ENCODE data around the gene BTBD9. TPM values are rescaled to one million over a fixed set of nuclear protein-coding genes. Genes with fewer than 3 reads are reported as not detected.

BTBD9 gene
- total and polyA plus RNA-seq, 3 donors from 2014 or later = 11.4 to 32.8 (median 29.5) TPM

DNA sequence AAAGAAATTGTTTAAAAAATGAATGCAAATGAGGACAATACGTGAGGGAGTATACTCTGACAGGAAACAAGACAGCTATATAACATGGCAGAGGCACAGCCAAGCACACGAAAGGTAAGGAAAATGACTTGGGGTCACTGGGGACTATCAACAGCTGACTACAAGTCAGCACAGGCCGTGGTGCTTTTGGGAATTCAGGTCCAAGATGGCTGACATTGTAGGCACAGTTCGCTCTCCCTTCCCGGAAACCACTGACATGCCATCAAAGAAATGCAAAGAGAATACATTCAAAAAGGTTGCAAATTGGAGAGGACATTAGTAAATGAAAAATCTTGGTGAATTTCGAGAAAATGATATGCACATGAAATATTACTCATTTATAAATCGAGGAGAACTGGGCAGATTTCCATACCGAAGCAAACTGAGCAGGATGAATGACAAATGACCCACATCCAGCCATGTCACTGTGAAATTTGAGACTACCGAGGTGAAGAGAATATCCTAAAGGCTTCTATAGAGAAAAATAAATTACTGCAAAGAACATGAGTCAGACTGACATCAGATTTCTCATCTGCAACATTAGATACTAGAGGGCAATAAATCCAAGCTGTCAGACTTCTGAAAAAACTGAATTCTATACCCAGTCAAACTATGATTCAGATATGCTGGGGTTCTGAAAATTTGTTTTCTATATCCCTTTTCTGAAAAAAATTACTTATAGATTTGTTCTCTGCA lies 391.1 kb downstream of the BTBD9 start:
- DNase-seq = no peak
- 94 to 97% methylated on average over 9 of the region's 9 CpGs for WGBS, 2 donors
- intact Hi-C loops (cut with DNase I; ENCODE audit: low total_unique reads) = no loop called here
- Histone ChIP-seq H3K27ac (no peak overlapping the region), H3K36me3 (ENCODE audit: low read depth, missing control alignments) (no peaks in the 10 kb centered on the region), H3K9me3 (no peaks in the 10 kb centered on the region), H3K27me3 (no peaks in the 10 kb centered on the region), H3K4me3 (no peak overlapping the region), H3K4me1 (no peaks in the 10 kb centered on the region)
- TF ChIP-seq POLR2A (IDR thresholded peaks at IDR 0.05) = no peak
- TF ChIP-seq, protein P1, sequence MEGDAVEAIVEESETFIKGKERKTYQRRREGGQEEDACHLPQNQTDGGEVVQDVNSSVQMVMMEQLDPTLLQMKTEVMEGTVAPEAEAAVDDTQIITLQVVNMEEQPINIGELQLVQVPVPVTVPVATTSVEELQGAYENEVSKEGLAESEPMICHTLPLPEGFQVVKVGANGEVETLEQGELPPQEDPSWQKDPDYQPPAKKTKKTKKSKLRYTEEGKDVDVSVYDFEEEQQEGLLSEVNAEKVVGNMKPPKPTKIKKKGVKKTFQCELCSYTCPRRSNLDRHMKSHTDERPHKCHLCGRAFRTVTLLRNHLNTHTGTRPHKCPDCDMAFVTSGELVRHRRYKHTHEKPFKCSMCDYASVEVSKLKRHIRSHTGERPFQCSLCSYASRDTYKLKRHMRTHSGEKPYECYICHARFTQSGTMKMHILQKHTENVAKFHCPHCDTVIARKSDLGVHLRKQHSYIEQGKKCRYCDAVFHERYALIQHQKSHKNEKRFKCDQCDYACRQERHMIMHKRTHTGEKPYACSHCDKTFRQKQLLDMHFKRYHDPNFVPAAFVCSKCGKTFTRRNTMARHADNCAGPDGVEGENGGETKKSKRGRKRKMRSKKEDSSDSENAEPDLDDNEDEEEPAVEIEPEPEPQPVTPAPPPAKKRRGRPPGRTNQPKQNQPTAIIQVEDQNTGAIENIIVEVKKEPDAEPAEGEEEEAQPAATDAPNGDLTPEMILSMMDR (IDR thresholded peaks at IDR 0.05) = no peak

DNA sequence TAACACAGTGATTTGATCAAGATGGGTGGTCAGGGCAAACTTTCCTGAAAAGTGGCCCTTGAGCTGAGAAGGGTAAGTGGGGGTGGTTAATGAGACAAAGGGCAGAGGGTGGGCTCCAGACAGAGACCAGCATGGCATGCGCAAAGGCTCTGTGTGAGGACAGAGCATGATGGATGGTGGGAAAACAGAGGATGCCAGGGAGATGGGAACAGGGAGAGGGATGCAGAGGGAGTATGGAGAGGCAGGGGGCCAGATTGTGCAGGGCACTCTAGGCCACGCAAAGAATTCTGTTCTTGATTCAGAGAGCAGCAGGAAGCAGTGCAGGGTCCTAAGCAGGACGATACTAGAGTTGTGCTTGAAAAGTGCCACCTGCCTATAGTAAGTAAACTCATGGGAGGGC lies 394.4 kb downstream of the BTBD9 start:
- Histone ChIP-seq H3K36me3 (ENCODE audit: low read depth, missing control alignments) (no peaks in the 10 kb centered on the region), H3K27me3 (no peaks in the 10 kb centered on the region), H3K4me3 (no peak overlapping the region), H3K4me1 (no peaks in the 10 kb centered on the region), H3K9me3 (no peaks in the 10 kb centered on the region), H3K27ac (no peak overlapping the region)
- intact Hi-C loops (cut with DNase I; ENCODE audit: low total_unique reads) = no loop called here
- 93 to 96% methylated on average over 3 of the region's 3 CpGs for WGBS, 2 donors
- DNase-seq = no peak
- TF ChIP-seq POLR2A (IDR thresholded peaks at IDR 0.05) = no peak
- TF ChIP-seq, protein P1 (IDR thresholded peaks at IDR 0.05) = no peak

DNA sequence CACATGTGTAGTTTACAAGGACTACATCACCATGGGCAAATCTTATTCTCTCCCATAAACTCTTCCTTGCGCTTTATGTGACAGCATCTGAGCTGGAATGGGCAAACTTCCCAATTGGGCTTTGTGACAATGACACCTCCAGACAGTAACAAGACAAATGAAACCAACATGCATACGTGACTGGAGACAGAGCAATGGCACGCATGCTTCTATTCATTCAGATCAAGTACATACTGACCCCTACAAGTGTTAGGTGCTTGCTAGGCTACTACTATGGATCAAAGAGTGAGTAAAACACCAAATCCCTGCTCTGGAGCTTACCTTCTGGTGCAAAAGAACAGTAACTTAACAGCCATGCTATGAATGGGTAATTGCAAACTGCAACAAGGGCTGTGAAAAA lies 394.9 kb downstream of the BTBD9 start:
- 89 to 95% methylated on average over 3 of the region's 3 CpGs for WGBS, 2 donors
- intact Hi-C loops (cut with DNase I; ENCODE audit: low total_unique reads) = no loop called here
- no peak for DNase-seq
- H3K9me3 ChIP-seq = no peaks in the 10 kb centered on the region
- TF ChIP-seq, protein P1 (IDR thresholded peaks at IDR 0.05) = no peak
- TF ChIP-seq POLR2A (IDR thresholded peaks at IDR 0.05) = no peak
- H3K36me3 ChIP-seq (ENCODE audit: low read depth, missing control alignments) = no peaks in the 10 kb centered on the region
- no peak overlapping the region for H3K4me3 ChIP-seq
- no peaks in the 10 kb centered on the region for H3K4me1 ChIP-seq
- H3K27me3 ChIP-seq = no peaks in the 10 kb centered on the region
- H3K27ac ChIP-seq = no peak overlapping the region

DNA sequence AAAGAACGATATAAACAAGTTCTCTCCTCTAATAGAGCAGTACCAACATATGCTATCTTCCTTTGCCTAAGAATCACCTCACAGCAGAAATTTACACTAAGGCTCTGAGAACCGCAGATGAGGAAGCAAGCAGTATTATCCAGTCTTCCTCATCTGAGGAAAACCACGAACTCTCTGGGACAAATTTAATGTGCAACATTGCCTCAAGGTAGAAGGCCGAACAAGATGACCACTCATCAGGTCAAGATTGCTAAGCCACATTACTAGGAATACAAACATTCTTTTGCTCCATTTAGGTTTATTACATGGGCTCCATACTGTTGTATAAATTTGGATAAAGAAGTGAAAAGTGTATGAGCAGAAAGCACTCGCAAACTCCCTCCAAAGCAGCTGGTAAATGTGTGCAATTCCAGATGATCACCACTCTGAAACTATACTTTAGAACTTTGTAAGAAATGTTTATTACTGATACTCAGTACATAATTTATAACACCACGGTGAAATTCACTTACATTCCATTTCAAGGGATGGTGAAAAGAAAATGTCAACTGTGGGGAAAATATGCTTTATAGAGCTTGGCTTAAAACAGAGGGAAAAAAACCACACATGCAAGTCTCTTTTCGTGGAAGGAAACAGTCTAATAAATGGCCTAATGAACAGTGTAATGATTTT lies 398.4 kb downstream of the BTBD9 start:
- Histone ChIP-seq H3K27ac (no peak overlapping the region), H3K4me3 (no peak overlapping the region), H3K4me1 (no peaks in the 10 kb centered on the region), H3K27me3 (no peaks in the 10 kb centered on the region), H3K9me3 (no peaks in the 10 kb centered on the region), H3K36me3 (ENCODE audit: low read depth, missing control alignments) (no peaks in the 10 kb centered on the region)
- intact Hi-C loops (cut with DNase I; ENCODE audit: low total_unique reads) = no loop called here
- WGBS, 2 donors = 84 to 85% methylated on average over 7 of the region's 7 CpGs
- no peak for DNase-seq
- no peak for TF ChIP-seq POLR2A (IDR thresholded peaks at IDR 0.05)
- TF ChIP-seq, protein P1 (IDR thresholded peaks at IDR 0.05) = no peak
